DMS153 (cell line): ENCODE results near the gene IGF2R.
"Not testable (repeated sequence)": the region's sequence is repeated elsewhere in the genome, so short reads cannot be mapped to it uniquely, and the experiment has no call there.

Experiments
- DNase-seq: peaks from one replicate; lab custom pipeline; 2025; lab: John Stamatoyannopoulos, UW

The IGF2R gene

GRCh38 chr6:160137989-160138835 lies 169.3 kb downstream of the IGF2R start:
- no peak for DNase-seq

DNA sequence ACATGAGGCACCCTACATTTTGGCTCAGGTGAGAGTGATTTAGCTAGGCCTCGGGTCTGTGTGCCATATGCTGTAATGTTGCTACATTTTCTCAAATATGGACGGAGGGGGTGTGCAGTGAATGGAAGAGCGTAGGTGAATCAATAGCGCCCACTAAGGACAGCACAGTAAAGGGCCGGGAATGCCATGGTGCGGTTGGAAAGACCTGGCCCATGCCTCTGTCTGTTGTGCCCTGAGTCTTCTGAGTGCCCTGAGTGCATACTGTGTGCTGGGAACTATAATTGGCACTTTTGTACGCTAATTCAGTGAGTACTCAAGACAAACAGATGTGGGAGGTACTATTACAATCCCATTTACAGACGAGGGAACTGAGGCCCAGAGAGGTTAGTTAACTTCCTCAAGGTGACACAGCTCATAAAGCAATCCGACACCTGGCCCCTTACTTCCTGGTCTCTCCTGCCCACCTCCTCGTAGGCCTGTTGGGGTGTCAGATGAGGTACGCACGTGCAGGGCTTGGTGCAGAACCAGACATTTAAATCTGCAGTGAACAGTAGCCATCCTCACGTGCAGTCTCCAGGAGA lies 170.0 kb downstream of the IGF2R start:
- DNase-seq, result no peak

DNA sequence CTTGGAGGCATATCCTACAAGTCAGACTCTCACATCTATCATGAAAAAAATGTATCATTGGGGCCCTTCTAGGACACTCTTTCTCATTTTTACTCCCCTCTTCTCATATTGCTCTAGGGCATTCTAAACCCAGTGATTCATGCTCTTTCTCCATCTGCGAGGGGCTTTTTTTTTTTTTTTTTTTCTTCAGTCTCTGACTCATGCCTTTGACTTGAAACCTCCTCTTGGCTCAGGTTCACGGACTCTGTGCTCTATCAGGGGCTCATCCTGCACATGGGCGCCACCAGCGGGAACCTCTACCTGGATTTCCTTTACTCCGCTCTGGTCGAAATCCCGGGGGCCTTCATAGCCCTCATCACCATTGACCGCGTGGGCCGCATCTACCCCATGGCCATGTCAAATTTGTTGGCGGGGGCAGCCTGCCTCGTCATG lies 170.6 kb downstream of the IGF2R start:
- DNase-seq, result no peak

DNA sequence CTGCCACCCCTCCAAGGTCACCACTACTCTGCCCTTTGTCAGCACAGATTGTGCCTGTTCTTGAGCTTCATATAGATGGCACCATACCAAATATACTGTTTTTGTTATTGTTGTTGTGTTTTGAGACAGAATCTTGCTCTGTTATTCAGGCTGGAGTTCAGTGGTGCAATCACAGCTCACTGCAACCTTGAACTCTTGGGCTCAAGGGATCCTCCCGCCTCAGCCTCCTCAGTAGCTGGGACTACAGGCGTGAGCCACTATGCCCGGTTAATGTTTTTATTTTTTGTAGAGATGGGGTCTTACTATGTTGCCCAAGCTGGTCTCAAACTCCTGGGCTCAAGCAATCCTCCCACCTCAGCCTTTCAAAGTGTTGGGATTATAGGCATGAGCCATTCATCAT lies 171.6 kb downstream of the IGF2R start:
- DNase-seq, result not testable (repeated sequence)

DNA sequence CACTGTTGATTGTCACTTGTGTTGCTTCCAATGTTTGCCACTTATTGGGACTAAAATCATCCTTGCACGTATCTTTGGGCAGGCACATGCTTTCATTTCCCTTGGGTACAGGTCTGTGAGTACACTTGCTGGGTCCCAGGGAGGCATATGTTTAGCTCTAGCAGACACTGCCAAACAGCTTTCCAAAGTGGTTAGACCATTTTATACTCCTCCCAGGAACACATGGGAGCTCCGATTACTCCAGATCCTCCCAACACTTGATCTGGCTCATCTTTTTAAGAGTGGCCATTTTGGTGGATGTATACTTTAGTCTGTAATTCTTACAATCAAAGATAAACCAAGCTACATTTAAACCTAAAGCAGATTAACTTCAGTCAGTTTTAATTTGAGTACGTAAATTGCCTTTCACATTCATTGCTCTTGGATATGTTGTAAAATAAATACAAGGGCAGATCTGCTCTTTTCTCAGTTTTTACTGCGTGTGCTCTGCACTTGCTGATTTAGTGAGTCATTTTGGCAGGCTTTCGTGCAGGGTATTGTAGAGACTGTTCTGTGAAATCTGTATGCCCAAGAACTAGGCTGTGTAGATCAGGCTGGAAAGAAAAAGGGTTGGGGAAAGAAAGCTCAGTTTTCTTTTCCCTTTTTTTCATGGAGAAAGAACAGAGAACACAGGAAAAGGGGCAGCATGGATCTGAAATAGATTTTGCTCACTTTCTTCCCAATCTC lies 172.3 kb downstream of the IGF2R start:
- no peak for DNase-seq

DNA sequence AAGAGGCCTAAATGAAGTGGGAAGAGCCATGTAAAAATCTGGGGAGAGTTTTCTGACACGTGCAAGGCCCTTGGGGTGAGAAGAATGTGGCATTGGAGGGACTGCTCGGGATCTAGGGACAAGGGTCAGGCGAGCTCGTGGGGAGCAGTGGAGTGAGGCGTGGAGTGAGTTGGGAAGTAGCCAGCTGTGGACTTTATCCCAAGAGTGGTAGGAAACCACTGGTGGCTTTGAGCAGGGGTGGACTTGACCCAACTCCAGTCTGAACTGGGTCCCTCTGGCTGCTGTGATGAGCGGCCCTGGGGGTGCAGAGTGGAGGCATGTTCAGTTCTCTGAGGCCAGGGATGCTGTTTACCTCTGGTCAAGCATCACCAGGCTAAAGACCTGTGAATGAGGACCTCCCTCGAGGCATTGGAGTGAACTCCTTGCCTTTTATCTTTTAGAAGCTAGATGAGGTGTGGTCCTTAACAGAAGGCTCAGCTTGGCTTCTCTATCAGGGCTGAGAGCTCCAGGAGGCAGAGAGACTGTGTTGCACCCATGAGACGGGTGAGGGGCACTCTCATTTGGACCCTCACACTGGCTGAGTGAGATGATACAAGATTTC lies 173.3 kb downstream of the IGF2R start:
- no peak for DNase-seq

GRCh38 chr6:160146454-160147145 lies 177.7 kb downstream of the IGF2R start:
- DNase-seq, result no peak

- DNase-seq, result no peak
Observed at GRCh38 chr6:160147146-160147536, 178.3 kb downstream of the IGF2R start.

GRCh38 chr6:160154471-160154870 lies 185.6 kb downstream of the IGF2R start:
- no peak for DNase-seq

- no peak for DNase-seq
Observed at GRCh38 chr6:160156842-160157241, 188.0 kb downstream of the IGF2R start.

- DNase-seq, result no peak
Observed at GRCh38 chr6:160160450-160160849, 191.6 kb downstream of the IGF2R start.
